Right renal cortex interstitium (tissue), 3 donors: ENCODE measurements around the gene MYORG. TPM values are rescaled to one million over a fixed set of nuclear protein-coding genes. Genes with fewer than 3 reads are reported as not detected.
A peak's percentile ranks its signal among the peaks of the same experiment; 100 is the strongest.

Experiments used
- DNase-seq, 3 donors: peaks; one replicate each; pipeline ENCODE4 v3.0.0-alpha.2; 2013; ENCODE audit warnings: low read depth in 3 of 3, low spot score in 2 of 3
- polyA plus RNA-seq, 3 donors: library from polyadenylated mRNA; unstranded; fragments of 120-200 nt; gene quantifications; one replicate each; pipeline ENCODE4 v1.2.1, GENCODE V29; 2013; ENCODE audit not compliant: insufficient read length in 3 of 3

Gene MYORG
- polyA plus RNA-seq, result 1 to 10 TPM; 7.1 to 9.9 (median 9.9) TPM

GRCh38 chr9:34376596-34377403 is at the start of gene MYORG:
MYORG (minus strand) TSS chr9:34376898; CDS start chr9:34372943, 3,955 bp downstream.
- DNase-seq, result peak in 1 of 3 donors; percentile 62

- DNase-seq, result no peak
Measured at GRCh38 chr9:34419716-34420504, 43.2 kb upstream of the MYORG start.

- no peak for DNase-seq
Measured at GRCh38 chr9:34417734-34418133, 41.0 kb upstream of the MYORG start.

GRCh38 chr9:34413231-34413852 is 36.6 kb upstream of the MYORG start:
- DNase-seq, result peak; percentile 45 to 71 (median 62)

GRCh38 chr9:34412336-34412735 is 35.6 kb upstream of the MYORG start:
- no peak for DNase-seq

- no peak for DNase-seq
Measured at GRCh38 chr9:34409154-34409553, 32.5 kb upstream of the MYORG start.

- DNase-seq, result no peak
Measured at GRCh38 chr9:34408173-34408572, 31.5 kb upstream of the MYORG start.

GRCh38 chr9:34406219-34406618 is 29.5 kb upstream of the MYORG start:
- DNase-seq, result no peak

GRCh38 chr9:34405719-34406118 is 29.0 kb upstream of the MYORG start:
- DNase-seq, result no peak

- no peak for DNase-seq
Measured at GRCh38 chr9:34403554-34404380, 27.1 kb upstream of the MYORG start.

- DNase-seq, result no peak
Measured at GRCh38 chr9:34400686-34401602, 24.2 kb upstream of the MYORG start.

GRCh38 chr9:34400275-34400674 is 23.6 kb upstream of the MYORG start:
- no peak for DNase-seq

- no peak for DNase-seq
Measured at GRCh38 chr9:34399729-34400128, 23.0 kb upstream of the MYORG start.

GRCh38 chr9:34398875-34399274 is 22.2 kb upstream of the MYORG start:
- no peak for DNase-seq

- no peak for DNase-seq
Measured at GRCh38 chr9:34396276-34397214, 19.8 kb upstream of the MYORG start.

GRCh38 chr9:34392511-34392910 is 15.8 kb upstream of the MYORG start:
- DNase-seq, result no peak

GRCh38 chr9:34387239-34387638 is 10.5 kb upstream of the MYORG start:
- no peak for DNase-seq

GRCh38 chr9:34386656-34387055 is 10.0 kb upstream of the MYORG start:
- DNase-seq, result no peak
